ENCODE measurements around the gene DTX3. TPM values are rescaled to one million over a fixed set of nuclear protein-coding genes. Genes with fewer than 3 reads are reported as not detected.

DTX3 gene
- total and polyA plus RNA-seq, 2 of the 13 experiments (the other 11 are each of a cell fraction or from before 2014, with no cell fraction given): 9.0 to 27.2 TPM

GRCh38 chr12:57579677-57580465 is 24.8 kb upstream of the DTX3 start (continued):
- peak; percentile 94 for TF ChIP-seq PAXIP1 (CRISPR knock-in tag; conservative IDR thresholded peaks at IDR 0.05)
- TF ChIP-seq GTF2F1 (IDR thresholded peaks at IDR 0.05; ENCODE audit: low read length): no peak
- no peak for TF ChIP-seq ZNF431 (CRISPR knock-in tag; IDR thresholded peaks at IDR 0.05; ENCODE audit: borderline replicate concordance, low read depth)
- TF ChIP-seq, protein P1, sequence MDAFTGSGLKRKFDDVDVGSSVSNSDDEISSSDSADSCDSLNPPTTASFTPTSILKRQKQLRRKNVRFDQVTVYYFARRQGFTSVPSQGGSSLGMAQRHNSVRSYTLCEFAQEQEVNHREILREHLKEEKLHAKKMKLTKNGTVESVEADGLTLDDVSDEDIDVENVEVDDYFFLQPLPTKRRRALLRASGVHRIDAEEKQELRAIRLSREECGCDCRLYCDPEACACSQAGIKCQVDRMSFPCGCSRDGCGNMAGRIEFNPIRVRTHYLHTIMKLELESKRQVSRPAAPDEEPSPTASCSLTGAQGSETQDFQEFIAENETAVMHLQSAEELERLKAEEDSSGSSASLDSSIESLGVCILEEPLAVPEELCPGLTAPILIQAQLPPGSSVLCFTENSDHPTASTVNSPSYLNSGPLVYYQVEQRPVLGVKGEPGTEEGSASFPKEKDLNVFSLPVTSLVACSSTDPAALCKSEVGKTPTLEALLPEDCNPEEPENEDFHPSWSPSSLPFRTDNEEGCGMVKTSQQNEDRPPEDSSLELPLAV (CRISPR knock-in tag; conservative IDR thresholded peaks at IDR 0.05; ENCODE audit: low read depth): no peak
- no peak for TF ChIP-seq CC2D1A (CRISPR knock-in tag; IDR thresholded peaks at IDR 0.05)
- no peak; the same call in 1 of the 2 replicates for TF ChIP-seq ZNF564 (CRISPR knock-in tag; IDR thresholded peaks at IDR 0.05)
- TF ChIP-seq SPEN (CRISPR knock-in tag; IDR thresholded peaks at IDR 0.05; ENCODE audit: low read depth): no peak
- no peak for TF ChIP-seq E2F2 (CRISPR knock-in tag; IDR thresholded peaks at IDR 0.05; ENCODE audit: borderline replicate concordance)
- peak; percentile 73 for TF ChIP-seq CREM (IDR thresholded peaks at IDR 0.05)
- TF ChIP-seq CREM (CRISPR knock-in tag; IDR thresholded peaks at IDR 0.05): no peak
- TF ChIP-seq LCORL (IDR thresholded peaks at IDR 0.05): peak; percentile 75; the same call in 1 of the 2 replicates
- TF ChIP-seq LCORL (CRISPR knock-in tag; IDR thresholded peaks at IDR 0.05): no peak
- TF ChIP-seq NR3C1 (CRISPR knock-in tag; IDR thresholded peaks at IDR 0.05): no peak
- no peak for TF ChIP-seq PREB (CRISPR knock-in tag; IDR thresholded peaks at IDR 0.05)
- TF ChIP-seq, protein P2, sequence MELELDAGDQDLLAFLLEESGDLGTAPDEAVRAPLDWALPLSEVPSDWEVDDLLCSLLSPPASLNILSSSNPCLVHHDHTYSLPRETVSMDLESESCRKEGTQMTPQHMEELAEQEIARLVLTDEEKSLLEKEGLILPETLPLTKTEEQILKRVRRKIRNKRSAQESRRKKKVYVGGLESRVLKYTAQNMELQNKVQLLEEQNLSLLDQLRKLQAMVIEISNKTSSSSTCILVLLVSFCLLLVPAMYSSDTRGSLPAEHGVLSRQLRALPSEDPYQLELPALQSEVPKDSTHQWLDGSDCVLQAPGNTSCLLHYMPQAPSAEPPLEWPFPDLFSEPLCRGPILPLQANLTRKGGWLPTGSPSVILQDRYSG (CRISPR knock-in tag; IDR thresholded peaks at IDR 0.05): 0 out of 2 replicates have a peak, but pooled peaks have one; percentile 47
- peak; percentile 49; the same call in 1 of the 2 replicates for TF ChIP-seq HNF4G (IDR thresholded peaks at IDR 0.05; ENCODE audit: borderline replicate concordance, low read depth, low read length)
- TF ChIP-seq HNF4G (CRISPR knock-in tag; IDR thresholded peaks at IDR 0.05; ENCODE audit: borderline replicate concordance, low read depth): no peak
- TF ChIP-seq, protein P3, sequence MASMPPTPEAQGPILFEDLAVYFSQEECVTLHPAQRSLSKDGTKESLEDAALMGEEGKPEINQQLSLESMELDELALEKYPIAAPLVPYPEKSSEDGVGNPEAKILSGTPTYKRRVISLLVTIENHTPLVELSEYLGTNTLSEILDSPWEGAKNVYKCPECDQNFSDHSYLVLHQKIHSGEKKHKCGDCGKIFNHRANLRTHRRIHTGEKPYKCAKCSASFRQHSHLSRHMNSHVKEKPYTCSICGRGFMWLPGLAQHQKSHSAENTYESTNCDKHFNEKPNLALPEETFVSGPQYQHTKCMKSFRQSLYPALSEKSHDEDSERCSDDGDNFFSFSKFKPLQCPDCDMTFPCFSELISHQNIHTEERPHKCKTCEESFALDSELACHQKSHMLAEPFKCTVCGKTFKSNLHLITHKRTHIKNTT (CRISPR knock-in tag; IDR thresholded peaks at IDR 0.05): no peak
- no peak for TF ChIP-seq ZNF383 (CRISPR knock-in tag; IDR thresholded peaks at IDR 0.05; ENCODE audit: borderline replicate concordance)

All from HepG2 (cell line).